Raji (cell line): Measurements from ENCODE around the gene TMC3.

Experiments used
- POLR2A ChIP-seq: IDR thresholded peaks from 2 replicates; pipeline ENCODE4 v1.6.1; 2011; ENCODE audit warnings: low read depth, low read length, control low read depth; ENCODE audit not compliant: insufficient read depth

The TMC3 gene

DNA sequence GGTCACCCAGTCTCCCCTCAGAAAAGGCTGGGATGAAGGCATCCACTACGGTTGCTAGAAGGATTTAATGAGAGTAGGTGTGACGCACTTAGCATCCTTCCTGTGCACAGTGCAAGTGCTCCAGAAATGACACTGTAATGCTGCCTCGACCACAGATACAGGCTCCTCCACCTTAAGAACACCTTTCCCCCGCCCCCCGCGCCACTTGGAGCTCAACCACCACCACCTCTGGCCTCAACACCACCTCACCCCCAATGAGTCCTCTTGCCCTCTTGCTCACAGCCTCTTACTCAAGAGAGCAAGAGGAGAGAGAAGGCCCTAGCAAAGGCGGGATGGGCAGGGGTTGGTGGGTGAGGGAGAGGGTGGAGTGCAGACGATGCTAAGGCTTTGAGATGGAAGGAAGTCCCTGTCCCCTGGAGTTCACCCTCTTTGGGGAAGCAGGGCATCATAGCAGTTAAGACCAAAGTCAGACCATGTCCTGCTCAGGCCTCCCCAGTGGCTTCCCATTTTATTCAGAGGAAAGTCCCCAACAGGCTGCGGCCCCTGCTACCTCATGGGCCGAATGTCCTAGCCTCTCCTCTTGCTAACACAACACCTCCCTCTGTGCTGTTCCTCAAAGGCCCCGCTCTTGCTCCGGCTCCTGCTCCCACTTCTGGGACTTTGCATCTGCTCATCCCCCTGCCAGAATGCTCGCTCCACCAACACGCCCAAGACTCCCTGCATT is 58.4 kb downstream of the TMC3 start:
- no peak for TF ChIP-seq POLR2A

DNA sequence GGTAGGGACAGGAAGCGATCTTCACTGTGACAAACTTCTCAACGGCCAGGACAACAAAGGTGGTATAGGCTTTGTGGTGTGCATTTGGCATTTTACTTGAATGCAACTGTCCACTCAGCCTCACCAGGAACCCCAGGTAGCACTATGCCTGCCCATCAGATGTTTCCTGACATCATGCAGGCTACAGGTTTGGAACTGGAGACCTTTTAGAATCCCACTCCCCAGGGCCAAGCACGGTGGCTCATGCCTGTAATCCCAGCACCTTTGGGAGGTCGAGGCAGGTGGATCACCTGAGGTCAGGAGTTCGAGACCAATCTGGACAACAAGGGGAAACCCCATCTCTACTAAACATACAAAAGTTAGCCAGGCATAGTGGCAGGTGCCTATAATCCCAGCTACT is 59.6 kb downstream of the TMC3 start:
- TF ChIP-seq POLR2A = no peak; the same call in 1 of the 2 replicates

DNA sequence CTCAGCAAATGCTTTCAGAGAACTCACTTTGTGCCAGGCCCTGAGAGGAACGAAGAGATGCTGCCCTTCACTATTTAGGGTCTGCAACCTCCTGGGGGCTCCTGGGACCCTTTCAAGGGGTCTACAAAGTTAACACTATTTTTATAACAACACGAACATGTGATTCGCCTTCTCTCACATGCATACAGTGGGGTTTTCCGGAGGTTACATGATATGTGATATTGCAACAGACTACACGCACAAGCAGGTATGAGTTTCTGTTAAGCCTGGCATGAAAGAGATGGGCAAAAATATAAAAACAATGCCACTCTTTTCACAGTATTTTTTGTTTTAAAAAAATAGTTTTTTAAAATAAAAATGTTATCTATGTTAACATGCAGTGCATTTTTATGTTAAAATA is 60.3 kb downstream of the TMC3 start:
- TF ChIP-seq POLR2A = no peak

DNA sequence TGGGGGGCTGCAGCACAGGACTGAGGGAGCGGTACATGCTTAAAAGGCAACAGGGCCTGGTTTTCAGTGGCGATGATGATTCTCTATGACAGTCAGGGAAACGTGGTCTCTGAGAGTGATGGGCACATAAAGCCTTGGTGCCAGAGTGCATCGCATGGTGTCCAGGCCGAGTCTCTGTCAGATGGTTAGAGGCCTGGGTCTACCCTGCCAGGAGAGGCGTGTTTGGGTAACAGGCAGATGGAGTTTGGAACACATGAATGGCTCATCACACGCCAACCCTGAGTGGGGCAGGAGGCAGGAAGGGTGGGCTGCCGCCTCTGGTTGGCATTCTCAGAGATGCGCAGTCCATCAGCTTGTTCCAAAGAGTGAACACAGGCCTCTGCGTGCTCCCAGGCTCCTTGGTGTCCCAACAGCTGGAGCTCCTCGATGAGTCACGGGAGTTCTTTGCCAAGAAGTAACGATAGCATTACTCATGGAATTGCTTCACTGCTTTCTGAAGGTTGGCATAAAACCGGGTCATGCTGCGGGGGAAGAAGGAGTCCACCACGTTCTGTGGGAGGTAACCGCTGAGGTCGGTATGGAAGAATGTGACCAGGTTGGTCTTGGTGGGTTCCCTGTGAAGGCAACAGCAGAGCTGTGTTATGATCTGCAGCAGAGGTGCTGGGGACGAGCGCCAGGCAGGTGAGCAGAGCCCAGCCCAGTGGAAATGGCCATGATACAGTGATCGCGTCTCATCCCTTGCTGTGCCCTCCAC is 61.0 kb downstream of the TMC3 start:
- no peak for TF ChIP-seq POLR2A

DNA sequence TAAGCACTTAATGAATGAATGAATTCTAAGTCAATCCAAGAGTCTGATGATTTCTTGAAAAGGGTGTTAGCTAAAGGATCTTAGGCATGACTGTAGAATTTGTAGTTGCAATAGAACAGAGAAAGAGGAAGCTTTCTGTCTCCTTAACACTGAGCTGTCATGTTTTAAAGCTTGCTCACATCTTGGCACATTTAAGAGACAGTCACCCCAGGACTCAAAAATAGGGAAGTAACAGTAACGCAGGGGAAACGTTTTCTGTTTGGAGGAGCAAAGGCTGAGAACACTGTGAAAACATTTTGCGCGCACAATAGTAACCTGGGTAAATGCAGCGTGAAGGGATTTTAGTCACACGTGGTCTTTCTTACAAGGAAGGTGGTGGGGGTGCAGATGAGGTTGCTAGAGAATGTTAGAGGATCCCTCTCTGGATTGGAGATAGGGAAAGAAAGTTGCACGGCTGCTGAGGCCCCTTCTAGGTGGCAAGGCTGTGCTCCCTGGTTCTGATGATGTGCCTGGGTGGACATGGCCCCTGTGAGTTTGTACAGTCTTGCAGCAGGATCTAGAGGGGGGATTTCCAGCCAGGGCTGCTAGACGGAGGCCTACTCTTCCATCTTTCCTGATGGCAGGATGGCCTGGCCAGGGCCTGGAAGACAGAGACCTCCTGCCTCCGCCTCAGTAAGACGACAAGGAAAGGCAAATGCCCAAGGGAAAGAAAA is 62.1 kb downstream of the TMC3 start:
- no peak for TF ChIP-seq POLR2A

DNA sequence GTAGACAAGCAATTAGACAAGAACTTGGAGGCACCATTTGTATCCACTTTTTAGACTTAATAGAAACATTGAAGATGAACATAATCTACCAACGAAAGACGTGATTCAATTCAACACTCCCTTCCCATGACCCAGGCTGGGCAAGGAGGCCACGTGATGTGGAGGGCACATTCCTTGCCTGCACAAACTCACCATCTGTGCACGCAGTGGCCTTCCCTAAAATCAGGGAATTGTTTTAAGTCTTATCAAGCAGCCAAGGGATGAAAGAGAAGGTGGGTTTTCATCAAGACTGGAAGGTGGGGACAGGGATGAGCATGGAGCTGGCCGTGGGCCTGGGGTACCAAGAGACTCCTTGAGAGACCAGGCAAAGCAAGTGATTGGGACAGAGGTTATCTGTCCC is 63.5 kb downstream of the TMC3 start:
- no peak for TF ChIP-seq POLR2A

DNA sequence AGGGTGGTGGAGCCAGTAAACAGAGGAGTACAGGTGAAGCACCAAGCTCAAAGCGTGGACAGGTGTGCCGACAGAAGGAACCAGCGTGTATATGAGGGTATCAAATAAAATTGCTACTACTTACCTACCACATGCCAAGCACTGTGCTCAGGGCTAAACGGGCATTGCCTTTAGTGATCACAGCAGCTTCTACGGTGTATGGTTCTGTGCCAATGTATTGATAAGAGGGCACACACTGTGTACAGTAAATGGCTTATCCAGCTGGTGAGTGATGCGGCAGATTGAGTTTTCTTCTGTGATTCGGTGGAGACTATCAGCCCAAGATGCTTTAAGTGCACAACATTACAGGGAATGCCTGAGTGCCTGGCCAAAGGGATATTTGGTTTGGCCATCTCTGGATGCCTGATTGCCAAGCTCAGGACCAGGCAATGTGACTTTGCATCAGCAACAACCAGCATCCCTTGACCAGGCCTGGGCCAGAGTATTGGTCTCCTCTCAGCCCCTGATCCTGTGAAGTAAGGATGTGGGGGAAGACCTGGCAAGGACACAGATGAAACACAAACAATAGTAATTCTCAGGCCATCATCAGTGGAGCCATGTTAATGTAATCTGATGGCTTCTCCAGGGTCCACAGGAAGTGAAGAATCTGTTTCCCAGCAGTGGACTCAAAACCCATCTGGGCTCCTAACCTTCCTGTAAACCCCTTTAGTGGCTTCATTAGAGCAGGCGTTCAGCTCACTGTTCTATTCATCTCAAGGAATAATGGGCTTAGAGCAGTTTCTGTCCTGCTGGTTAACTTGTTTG is 64.2 kb downstream of the TMC3 start:
- TF ChIP-seq POLR2A = no peak

DNA sequence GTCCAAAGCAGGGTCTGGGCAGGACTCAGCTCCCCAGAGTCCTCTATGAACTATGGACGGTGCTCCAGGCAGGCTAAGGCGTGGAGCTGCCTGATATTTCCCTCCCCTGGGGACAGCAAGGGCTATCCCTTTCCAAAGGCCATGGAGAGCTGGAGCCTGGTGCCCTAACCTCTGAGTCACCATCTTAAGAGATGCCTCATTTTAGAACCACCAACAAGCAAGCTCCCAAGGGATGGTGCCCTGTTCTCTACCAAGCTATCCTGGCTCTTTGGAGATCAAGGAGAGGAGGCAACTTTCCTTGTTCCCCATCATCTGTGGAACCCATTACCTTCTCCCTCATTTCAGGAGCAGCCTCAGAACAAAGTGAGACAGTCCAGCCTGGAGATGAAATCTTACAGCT is 65.8 kb downstream of the TMC3 start:
- no peak for TF ChIP-seq POLR2A

DNA sequence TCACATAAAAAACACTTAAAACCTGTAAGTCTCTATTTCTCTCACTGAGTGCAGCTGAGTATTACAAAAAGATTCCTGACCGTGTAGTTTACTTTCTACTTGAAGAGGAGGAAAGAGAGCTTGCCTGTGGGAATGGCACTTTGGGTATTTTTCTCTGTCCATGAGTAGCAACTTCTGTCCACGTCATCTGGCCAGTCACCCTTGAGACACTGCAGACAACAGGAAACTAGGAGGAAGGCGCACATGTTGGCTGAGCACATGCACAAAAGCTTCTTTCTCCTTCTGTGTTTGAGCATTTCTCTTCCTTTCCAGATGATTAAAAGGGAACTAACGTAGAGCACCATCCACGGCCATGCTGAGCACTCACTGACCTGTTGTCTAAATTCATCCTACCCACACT is 69.8 kb downstream of the TMC3 start:
- TF ChIP-seq POLR2A = no peak

DNA sequence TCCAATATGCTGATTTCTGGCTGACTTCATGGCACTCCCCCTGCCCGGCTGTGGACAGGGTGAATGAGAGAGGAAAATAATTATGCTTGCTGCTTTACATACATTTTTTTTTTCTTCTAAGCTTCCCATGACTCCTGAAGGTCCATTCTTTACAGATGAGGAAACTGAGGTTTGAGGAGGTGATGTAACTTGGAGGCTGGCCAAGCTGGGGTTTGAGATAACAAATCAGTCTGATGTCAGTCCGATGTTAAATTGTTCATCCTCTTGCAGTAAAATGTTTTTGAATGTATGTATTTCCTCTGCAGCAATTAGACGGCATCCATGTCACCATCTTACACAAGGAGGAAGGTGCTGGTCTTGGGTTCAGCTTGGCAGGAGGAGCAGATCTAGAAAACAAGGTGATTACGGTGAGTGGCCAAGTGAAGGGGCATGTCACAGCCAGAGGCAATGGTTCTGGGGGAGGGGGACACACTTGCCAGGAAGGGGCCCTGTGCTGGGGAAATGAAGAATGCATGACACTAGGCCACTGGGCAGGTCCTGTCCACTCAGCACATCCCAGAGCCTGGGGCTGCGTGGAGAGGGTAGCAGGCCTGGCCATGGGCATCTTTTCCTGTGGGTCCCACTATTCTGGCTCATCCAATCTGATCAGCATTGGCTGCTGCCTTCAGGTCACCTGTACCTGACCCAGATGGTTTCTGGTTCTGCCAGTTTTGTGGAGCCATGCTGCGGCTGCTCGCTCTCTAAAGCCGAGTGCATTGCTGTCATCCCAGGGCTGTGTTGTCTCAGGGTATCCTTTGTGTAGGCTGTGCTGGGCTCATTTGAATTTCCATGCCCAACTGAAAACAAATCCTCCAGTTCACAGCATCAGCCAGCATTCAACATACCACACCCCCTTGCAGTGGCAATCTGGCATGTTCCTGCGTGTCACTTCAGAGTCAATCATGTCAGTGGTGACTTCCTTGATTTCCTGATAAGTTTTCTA is 70.5 kb downstream of the TMC3 start:
- no peak for TF ChIP-seq POLR2A

DNA sequence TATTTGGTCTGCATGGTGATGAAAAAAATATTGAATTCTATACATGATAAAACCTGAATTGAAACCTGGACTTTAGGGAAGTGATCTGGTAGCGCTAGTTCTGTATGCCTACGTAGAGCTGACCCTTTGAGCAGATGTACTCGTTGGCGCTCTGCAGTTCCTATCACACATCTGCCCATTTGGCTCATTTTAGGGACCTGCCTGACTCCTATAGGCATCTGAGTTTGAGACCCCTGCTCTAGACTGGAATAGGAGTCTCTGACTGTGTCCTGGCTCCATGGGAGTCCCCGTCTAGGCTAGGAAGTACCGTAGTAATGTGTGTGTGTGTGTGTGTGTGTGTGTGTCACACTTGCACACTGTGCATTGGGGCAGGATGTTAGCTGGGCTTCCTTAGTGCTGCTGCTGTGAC is 71.3 kb downstream of the TMC3 start:
- TF ChIP-seq POLR2A = no peak

DNA sequence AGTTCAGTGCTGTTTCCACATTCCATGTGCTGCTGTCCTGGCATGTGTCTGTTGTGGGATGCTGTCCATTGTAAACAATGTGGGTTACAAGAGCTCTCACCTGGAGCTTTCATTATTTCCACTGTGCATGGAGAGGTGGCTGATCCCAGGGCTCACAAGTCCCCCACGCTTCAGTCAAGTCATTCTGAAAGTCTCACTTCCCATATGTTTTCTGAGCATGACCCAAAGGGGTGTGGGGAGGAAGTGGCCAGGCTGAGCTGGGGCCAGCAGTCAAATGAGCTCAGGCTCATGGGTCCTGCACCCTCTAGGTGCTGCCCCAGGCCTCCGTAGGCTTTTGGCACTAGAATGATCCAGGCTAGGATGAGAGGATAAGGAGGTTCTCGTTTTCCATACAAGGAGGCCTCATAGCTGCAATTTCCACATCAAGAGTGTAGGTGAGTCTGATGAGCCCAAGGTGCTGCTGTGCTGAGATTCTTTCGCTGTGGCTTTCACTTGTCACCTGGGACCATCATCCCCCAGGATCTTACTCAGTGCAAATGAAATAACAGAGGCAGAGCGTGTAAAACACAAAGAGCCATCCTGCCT is 72.1 kb downstream of the TMC3 start:
- TF ChIP-seq POLR2A = no peak

DNA sequence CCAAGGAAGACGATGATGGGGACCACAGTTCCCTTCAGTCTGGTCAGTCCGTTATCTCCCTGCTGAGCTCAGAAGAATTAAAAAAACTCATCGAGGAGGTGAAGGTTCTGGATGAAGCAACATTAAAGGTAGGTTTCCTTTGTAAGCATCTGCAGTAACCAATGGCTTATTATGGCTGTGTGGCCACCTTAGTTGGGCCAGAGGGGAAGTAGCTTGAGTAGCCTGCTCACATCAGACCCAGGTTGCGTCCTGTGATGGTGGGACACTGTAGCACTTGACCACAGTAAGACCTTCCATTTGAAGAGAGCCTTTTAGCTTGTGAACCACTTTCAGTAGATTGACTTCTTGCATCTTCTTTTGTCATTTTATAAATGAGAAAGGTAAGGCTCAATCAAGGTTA is 72.6 kb downstream of the TMC3 start:
- no peak for TF ChIP-seq POLR2A

DNA sequence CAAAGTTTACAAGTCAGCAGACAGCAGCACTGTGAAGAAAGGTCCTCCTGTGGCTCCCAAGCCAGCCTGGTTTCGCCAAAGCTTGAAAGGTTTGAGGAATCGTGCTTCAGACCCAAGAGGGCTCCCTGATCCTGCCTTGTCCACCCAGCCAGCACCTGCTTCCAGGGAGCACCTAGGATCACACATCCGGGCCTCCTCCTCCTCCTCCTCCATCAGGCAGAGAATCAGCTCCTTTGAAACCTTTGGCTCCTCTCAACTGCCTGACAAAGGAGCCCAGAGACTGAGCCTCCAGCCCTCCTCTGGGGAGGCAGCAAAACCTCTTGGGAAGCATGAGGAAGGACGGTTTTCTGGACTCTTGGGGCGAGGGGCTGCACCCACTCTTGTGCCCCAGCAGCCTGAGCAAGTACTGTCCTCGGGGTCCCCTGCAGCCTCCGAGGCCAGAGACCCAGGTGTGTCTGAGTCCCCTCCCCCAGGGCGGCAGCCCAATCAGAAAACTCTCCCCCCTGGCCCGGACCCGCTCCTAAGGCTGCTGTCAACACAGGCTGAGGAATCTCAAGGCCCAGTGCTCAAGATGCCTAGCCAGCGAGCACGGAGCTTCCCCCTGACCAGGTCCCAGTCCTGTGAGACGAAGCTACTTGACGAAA is 74.3 kb downstream of the TMC3 start:
- TF ChIP-seq POLR2A = no peak

DNA sequence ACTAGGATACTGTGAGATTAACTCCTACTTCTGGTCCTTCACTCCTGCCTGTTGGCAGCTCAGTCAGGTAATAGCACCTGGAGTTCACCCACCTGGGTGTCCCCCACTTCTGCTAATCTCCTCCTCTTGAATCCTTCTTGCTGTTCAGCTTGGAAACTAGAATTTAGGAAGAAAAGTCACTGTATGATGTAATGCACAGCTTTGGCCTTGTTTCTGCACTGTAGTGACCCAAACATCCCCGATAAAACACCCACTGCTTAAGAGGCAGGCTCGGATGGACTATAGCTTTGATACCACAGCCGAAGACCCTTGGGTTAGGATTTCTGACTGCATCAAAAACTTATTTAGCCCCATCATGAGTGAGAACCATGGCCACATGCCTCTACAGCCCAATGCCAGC is 74.9 kb downstream of the TMC3 start:
- TF ChIP-seq POLR2A = no peak
